Calu3 (cell line): ENCODE results near the gene NOD2. TPM values are rescaled to one million over a fixed set of nuclear protein-coding genes. Genes with fewer than 3 reads are reported as not detected.

Experiments used
- BruUV-seq: library from RNA; stranded (reverse); fragments of 400-500 nt; replicated peaks from 2 replicates; lab custom pipeline; 2021; lab: Mats Ljungman, UMichigan
- CTCF ChIA-PET: fragments of 300-600 bp; sonication (Branson Sonifier 250); formaldehyde crosslinking; loops from one replicate; lab custom pipeline; 2022; ENCODE audit warnings: antibody characterized with exemption; lab: Charles Lee
- DNase-seq: peaks from one replicate; pipeline ENCODE4 v3.0.0; 2022
- H3K27ac Mint-ChIP-seq: one replicate; pipeline ENCODE4 v1.8.0; 2022; ENCODE audit warnings: mixed read lengths; ENCODE audit not compliant: unreplicated experiment
- H3K27me3 Mint-ChIP-seq: one replicate; pipeline ENCODE4 v1.8.0; 2022; ENCODE audit warnings: mixed read lengths; ENCODE audit not compliant: unreplicated experiment
- H3K36me3 Mint-ChIP-seq: one replicate; pipeline ENCODE4 v1.8.0; 2022; ENCODE audit warnings: mild to moderate bottlenecking, moderate library complexity, mixed read lengths; ENCODE audit not compliant: insufficient read depth, unreplicated experiment
- H3K4me1 Mint-ChIP-seq: one replicate; pipeline ENCODE4 v1.8.0; 2022; ENCODE audit warnings: mild to moderate bottlenecking, low read depth, mixed read lengths; ENCODE audit not compliant: unreplicated experiment
- H3K4me3 Mint-ChIP-seq: one replicate; pipeline ENCODE4 v1.8.0; 2022; ENCODE audit warnings: mild to moderate bottlenecking, low read depth, moderate library complexity, mixed read lengths; ENCODE audit not compliant: unreplicated experiment
- H3K9me3 Mint-ChIP-seq: one replicate; pipeline ENCODE4 v1.8.0; 2022; ENCODE audit warnings: low read depth, mixed read lengths; ENCODE audit not compliant: unreplicated experiment
- intact Hi-C: fragments of 100-400 bp; cut with micrococcal nuclease; formaldehyde crosslinking; loops from one replicate; pipeline ENCODE4 v1.10.0; 2022; ENCODE audit not compliant: unreplicated experiment
- total RNA-seq: library from RNA; stranded (reverse); gene quantifications from 2 replicates; pipeline ENCODE4 v1.2.3, GENCODE V29; 2022
- TF ChIP-seq, protein P1 (sequence below): fragments of 200-600 bp; IDR thresholded peaks from one replicate; pipeline ENCODE4 v1.8.0; 2022; ENCODE audit warnings: antibody characterized with exemption; ENCODE audit not compliant: unreplicated experiment

Gene NOD2
- total RNA-seq, 1 experiment from 2014 or later, result 0.87 TPM

DNA sequence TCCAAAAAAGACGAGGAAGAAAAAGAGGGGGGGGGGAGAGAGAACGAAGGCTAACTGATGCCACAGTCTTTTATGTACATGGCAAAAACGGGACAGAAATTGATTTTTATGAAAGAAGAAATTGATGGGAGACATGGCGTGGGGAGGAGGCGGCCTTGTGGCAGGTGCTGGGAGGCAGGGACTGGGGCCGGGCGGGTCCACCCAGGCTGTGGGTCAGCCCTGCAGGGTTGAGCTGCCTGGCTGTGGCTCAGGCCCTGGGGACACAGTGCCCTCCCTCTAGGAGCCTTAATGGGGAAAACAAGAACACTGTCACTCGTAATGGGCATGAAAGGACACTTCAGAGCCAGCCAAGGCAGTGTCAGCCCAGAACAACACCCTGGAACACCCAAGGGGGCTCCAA lies 47.1 kb upstream of the NOD2 start:
- Mint-ChIP-seq H3K27ac (no peak overlapping the region), H3K36me3 (no peaks in the 10 kb centered on the region), H3K4me1 (no peaks in the 10 kb centered on the region), H3K9me3 (no peaks in the 10 kb centered on the region), H3K4me3 (no peak overlapping the region), H3K27me3 (peaks cover 79% of the 10 kb centered on the region)
- TF ChIP-seq, protein P1, sequence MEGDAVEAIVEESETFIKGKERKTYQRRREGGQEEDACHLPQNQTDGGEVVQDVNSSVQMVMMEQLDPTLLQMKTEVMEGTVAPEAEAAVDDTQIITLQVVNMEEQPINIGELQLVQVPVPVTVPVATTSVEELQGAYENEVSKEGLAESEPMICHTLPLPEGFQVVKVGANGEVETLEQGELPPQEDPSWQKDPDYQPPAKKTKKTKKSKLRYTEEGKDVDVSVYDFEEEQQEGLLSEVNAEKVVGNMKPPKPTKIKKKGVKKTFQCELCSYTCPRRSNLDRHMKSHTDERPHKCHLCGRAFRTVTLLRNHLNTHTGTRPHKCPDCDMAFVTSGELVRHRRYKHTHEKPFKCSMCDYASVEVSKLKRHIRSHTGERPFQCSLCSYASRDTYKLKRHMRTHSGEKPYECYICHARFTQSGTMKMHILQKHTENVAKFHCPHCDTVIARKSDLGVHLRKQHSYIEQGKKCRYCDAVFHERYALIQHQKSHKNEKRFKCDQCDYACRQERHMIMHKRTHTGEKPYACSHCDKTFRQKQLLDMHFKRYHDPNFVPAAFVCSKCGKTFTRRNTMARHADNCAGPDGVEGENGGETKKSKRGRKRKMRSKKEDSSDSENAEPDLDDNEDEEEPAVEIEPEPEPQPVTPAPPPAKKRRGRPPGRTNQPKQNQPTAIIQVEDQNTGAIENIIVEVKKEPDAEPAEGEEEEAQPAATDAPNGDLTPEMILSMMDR, result no peak
- intact Hi-C loops, result no loop called here
- BruUV-seq, result no TSS peak
- DNase-seq, result no peak
- CTCF ChIA-PET, result no interaction called here

DNA sequence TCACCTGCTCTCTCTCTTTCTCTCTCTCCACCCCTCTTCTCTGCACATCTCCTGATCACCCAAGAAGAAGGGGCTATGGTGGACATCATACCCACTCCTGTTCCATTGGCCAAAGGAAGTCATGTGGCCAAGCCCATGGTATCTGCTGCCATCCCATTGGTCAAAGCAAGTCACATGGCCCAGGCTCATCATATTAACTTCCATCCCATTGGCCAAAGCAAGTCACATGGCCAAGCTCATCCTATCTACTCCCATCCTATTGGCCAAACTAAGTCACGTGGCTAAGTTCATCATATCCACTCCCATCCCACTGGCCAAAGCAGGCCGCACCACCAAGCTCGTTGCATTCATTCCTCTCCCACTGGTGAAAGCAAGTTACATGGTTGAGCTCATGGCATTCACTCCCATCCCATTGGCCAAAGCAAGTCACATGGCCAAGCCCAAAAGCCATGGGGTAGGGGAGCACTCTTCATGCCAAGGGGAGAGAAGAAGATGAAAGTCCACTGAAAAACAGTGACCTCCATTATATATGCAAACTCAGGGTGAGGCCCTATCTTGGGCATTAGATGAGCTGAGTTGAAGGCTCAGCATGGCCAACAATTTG lies 41.5 kb upstream of the NOD2 start:
- CTCF ChIA-PET, result interaction anchor here (0.9 kb wide), 1 partner anchor 13 kb away, joined by 4 read pairs; no protein-coding TSS in a partner anchor
- Mint-ChIP-seq H3K9me3 (peaks cover 5% of the 10 kb centered on the region), H3K27ac (no peak overlapping the region), H3K36me3 (no peaks in the 10 kb centered on the region), H3K4me3 (no peak overlapping the region), H3K4me1 (no peaks in the 10 kb centered on the region), H3K27me3 (peaks cover 65% of the 10 kb centered on the region)
- no peak for DNase-seq
- BruUV-seq, result no TSS peak
- intact Hi-C loops, result no loop called here
- TF ChIP-seq, protein P1, result no peak

DNA sequence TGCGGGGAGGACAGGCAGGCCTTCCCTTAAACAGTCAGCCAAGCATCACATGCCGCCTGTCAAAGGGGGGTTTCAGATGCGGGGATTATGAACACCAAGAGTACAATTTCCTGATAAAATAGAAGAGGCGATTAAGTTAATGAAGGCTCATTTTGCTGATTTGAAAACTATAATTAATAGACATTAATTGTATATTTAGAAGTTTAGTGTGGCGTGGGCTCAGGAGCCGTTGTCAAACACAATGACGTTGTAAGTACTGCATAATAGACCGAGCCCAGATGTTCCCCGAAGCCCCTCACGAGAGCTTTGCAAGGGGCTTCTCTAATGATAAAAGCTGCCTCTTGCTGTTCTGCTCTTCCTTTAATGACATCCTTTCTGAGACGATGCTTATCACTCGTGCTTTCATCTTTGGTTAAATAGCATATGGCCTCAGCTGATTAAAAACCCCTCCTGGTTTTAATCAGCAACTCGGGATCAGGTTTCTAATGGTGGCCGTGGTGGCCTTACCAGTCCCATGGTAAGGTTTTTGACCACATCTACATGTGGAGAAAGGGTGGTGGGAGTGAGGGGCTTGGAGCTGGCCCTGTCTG lies 40.5 kb upstream of the NOD2 start:
- Mint-ChIP-seq H3K36me3 (no peaks in the 10 kb centered on the region), H3K4me3 (no peak overlapping the region), H3K4me1 (no peaks in the 10 kb centered on the region), H3K27ac (no peak overlapping the region), H3K27me3 (peaks cover 65% of the 10 kb centered on the region), H3K9me3 (peaks cover 5% of the 10 kb centered on the region)
- intact Hi-C loops, result no loop called here
- TF ChIP-seq, protein P1, result no peak
- CTCF ChIA-PET, result interaction anchor here (0.5 kb wide), 1 partner anchor 1696 kb away, joined by 3 read pairs; no protein-coding TSS in a partner anchor
- BruUV-seq, result no TSS peak
- DNase-seq, result no peak

DNA sequence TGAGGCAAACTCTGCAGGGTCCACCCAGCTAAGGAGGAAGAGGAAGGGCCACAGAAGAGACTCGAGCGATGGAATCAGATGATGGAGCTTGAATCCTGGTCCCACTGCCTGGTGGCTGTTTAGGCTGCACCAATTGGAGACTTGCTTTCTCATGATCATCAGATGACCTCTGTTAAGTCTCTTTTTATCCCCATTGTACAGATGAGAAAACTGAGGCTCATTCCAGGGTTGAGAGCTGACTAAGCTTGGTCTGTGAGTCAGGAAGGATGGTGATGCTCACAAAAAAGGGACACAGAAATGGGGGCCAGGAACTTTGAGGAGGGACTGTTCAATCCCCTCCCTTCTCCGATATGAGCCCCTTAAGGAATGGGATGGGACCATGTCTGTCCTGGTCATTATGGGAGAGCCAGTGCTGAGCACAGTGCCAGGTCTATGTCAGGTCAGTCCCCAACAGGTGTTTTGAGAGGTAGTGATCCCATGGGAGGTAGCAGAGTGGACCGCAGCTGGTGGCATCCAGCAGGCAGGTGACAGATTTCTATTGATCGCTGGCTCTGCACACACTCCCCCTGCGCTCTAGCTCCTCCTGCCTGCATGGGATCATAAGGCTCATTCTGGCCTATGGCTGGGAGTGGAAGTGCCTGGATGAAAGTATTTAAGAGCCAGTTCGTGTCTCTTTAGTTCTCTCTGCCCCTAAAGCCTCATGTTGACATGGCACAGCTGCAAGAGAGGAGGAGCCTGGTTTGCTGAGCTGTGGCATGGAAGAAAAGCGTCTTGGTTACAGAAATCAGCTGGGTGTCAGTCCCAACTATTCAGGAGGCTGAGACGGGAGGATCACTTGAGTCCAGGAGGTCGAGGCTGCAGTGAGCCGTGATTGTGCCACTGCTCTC lies 39.5 kb upstream of the NOD2 start:
- no peak overlapping the region for H3K27ac Mint-ChIP-seq
- no peak overlapping the region for H3K4me3 Mint-ChIP-seq
- peaks cover 58% of the 10 kb centered on the region for H3K27me3 Mint-ChIP-seq
- no TSS peak for BruUV-seq
- no peaks in the 10 kb centered on the region for H3K36me3 Mint-ChIP-seq
- TF ChIP-seq, protein P1, result no peak
- CTCF ChIA-PET, result interaction anchor here (0.5 to 0.6 kb wide), 3 partner anchors 11 to 1696 kb away, joined by 3 read pairs; no protein-coding TSS in a partner anchor
- H3K4me1 Mint-ChIP-seq, result no peaks in the 10 kb centered on the region
- DNase-seq, result peak; percentile 37
- peaks cover 5% of the 10 kb centered on the region for H3K9me3 Mint-ChIP-seq
- intact Hi-C loops, result no loop called here
